IMR-90 (cell line): Measurements from ENCODE around the gene ABL1. TPM values are rescaled to one million over a fixed set of nuclear protein-coding genes. Genes with fewer than 3 reads are reported as not detected.
A peak's percentile ranks its signal among the peaks of the same experiment; 100 is the strongest.

Experiments used
- ATAC-seq: fragments of 200-7000 bp; cut with Tn5 transposase; 2 replicates; pipeline ENCODE4 v1.9.1; 2020; ENCODE audit warnings: low read depth, mild to moderate bottlenecking, moderate library complexity
- BruUV-seq: library from RNA; stranded (reverse); fragments of 400-500 nt; replicated peaks from 2 replicates; lab custom pipeline; 2021; lab: Mats Ljungman, UMichigan
- CTCF ChIA-PET: fragments of 300-600 bp; formaldehyde crosslinking; extraction: SDS; loops from one replicate; lab custom pipeline; 2021; ENCODE audit warnings: antibody characterized with exemption; lab: Yijun Ruan, JAX
- POLR2A ChIA-PET: fragments of 300-600 bp; sonication (Branson Sonifier 250); formaldehyde crosslinking; loops from one replicate; lab custom pipeline; 2022; ENCODE audit warnings: antibody characterized with exemption; ENCODE audit not compliant: unreplicated experiment; lab: Charles Lee
- DNase-seq: peaks from one replicate; pipeline ENCODE4 v3.0.0; 2013
- H2AFZ ChIP-seq: replicated peaks from 2 replicates; pipeline ENCODE3; 2013; ENCODE audit warnings: low read length, mild to moderate bottlenecking; ENCODE audit not compliant: poor library complexity
- H2AK5ac ChIP-seq: 2 replicates; pipeline ENCODE4 v1.6.1; 2013; ENCODE audit warnings: low read depth, low read length, inconsistent platforms
- H2AK9ac ChIP-seq: replicated peaks from 2 replicates; pipeline ENCODE3; 2013; ENCODE audit warnings: mild to moderate bottlenecking, low read depth, low read length, moderate library complexity; ENCODE audit not compliant: poor library complexity
- H2BK120ac ChIP-seq: 2 replicates; pipeline ENCODE4 v1.6.1; 2013; ENCODE audit warnings: low read depth, low read length, inconsistent platforms
- H2BK15ac ChIP-seq: 3 replicates; pipeline ENCODE4 v1.6.1; 2013; ENCODE audit warnings: low read depth, low read length, inconsistent platforms
- H2BK20ac ChIP-seq: 2 replicates; pipeline ENCODE4 v1.6.1; 2013; ENCODE audit warnings: low read depth, mild to moderate bottlenecking, inconsistent platforms, low read length, moderate library complexity
- H2BK5ac ChIP-seq: 2 replicates; pipeline ENCODE4 v1.6.1; 2013; ENCODE audit warnings: mild to moderate bottlenecking, low read depth, low read length, inconsistent platforms; ENCODE audit not compliant: poor library complexity, severe bottlenecking
- H3K14ac ChIP-seq: replicated peaks from 2 replicates; pipeline ENCODE4 v1.6.1; 2013; ENCODE audit warnings: low read depth, low read length, inconsistent platforms
- H3K18ac ChIP-seq: 2 replicates; pipeline ENCODE4 v1.6.1; 2013; ENCODE audit warnings: low read depth, low read length, control low read depth
- H3K23ac ChIP-seq: 2 replicates; pipeline ENCODE4 v1.6.1; 2013; ENCODE audit warnings: low read depth, low read length, inconsistent platforms
- H3K27ac ChIP-seq: 2 replicates; pipeline ENCODE4 v1.5.1; 2013; ENCODE audit warnings: mild to moderate bottlenecking, control low read depth, low read length; ENCODE audit not compliant: insufficient read depth
- H3K27me3 ChIP-seq: 2 replicates; pipeline ENCODE4 v1.6.1; 2013; ENCODE audit warnings: low read length; ENCODE audit not compliant: control insufficient read depth, insufficient read depth
- H3K36me3 ChIP-seq: 2 replicates; pipeline ENCODE4 v1.6.1; 2013; ENCODE audit warnings: low read length, mixed read lengths; ENCODE audit not compliant: control insufficient read depth, insufficient read depth
- H3K4ac ChIP-seq: 2 replicates; pipeline ENCODE4 v1.6.1; 2013; ENCODE audit warnings: low read depth, low read length, inconsistent platforms
- H3K4me1 ChIP-seq: 2 replicates; pipeline ENCODE4 v1.6.1; 2013; ENCODE audit warnings: low read length, mixed read lengths; ENCODE audit not compliant: control insufficient read depth, insufficient read depth
- H3K4me2 ChIP-seq: 2 replicates; pipeline ENCODE4 v1.6.1; 2013; ENCODE audit warnings: low read depth, mild to moderate bottlenecking, control low read depth, low read length, moderate library complexity
- H3K4me3 ChIP-seq: 2 replicates; pipeline ENCODE4 v1.5.1; 2013; ENCODE audit warnings: low read depth, mild to moderate bottlenecking, control low read depth, low read length, moderate library complexity; ENCODE audit not compliant: insufficient read depth
- H3K56ac ChIP-seq: 2 replicates; pipeline ENCODE4 v1.6.1; 2013; ENCODE audit warnings: low read length, inconsistent platforms; ENCODE audit not compliant: insufficient read depth; ENCODE audit errors: extremely low read depth
- H3K79me1 ChIP-seq, 2 experiments: 2 replicates each; pipeline ENCODE4 v1.6.1; 2013; ENCODE audit warnings: low read length in 2 of 2, inconsistent platforms in 1 of 2, low read depth in 1 of 2
- H3K9ac ChIP-seq: 2 replicates; pipeline ENCODE4 v1.6.1; 2013; ENCODE audit warnings: low read depth, low read length, control low read depth
- H3K9me1 ChIP-seq: 2 replicates; pipeline ENCODE4 v1.6.1; 2013; ENCODE audit warnings: low read length, inconsistent platforms; ENCODE audit not compliant: insufficient read depth
- H3K9me3 ChIP-seq: 2 replicates; pipeline ENCODE4 v1.6.1; 2013; ENCODE audit warnings: low read length; ENCODE audit not compliant: control insufficient read depth, insufficient read depth
- H4K20me1 ChIP-seq: 2 replicates; pipeline ENCODE4 v1.6.1; 2013; ENCODE audit warnings: low read length, inconsistent platforms; ENCODE audit not compliant: insufficient read depth
- H4K5ac ChIP-seq: 2 replicates; pipeline ENCODE4 v1.6.1; 2013; ENCODE audit warnings: mild to moderate bottlenecking, low read depth, low read length, control low read depth
- H4K8ac ChIP-seq, 2 experiments: 2 replicates each; pipeline ENCODE4 v1.6.1; 2013; ENCODE audit warnings: low read depth in 2 of 2, low read length in 2 of 2, control low read depth in 1 of 2, inconsistent platforms in 1 of 2
- H4K91ac ChIP-seq: 2 replicates; pipeline ENCODE4 v1.6.1; 2013; ENCODE audit warnings: low read depth, low read length, inconsistent platforms; ENCODE audit not compliant: insufficient read depth
- BHLHE40 ChIP-seq: fragments of 150-350 bp; IDR thresholded peaks from 2 replicates; pipeline ENCODE4 v1.6.1; 2016; ENCODE audit warnings: mild to moderate bottlenecking, low read depth, low read length
- CEBPB ChIP-seq: IDR thresholded peaks from 2 replicates; pipeline ENCODE4 v1.6.1; 2012; ENCODE audit warnings: low read depth, low read length, improper control_type of control experiment
- CTCF ChIP-seq: conservative IDR thresholded peaks from 2 replicates; pipeline ENCODE4 v1.5.1; 2012; ENCODE audit warnings: mild to moderate bottlenecking, low read depth, low read length, improper control_type of control experiment
- FOS ChIP-seq: fragments of 150-350 bp; IDR thresholded peaks from 2 replicates; pipeline ENCODE4 v1.6.1; 2016; ENCODE audit warnings: low read depth, low read length
- MAFK ChIP-seq: IDR thresholded peaks from 2 replicates; pipeline ENCODE4 v1.6.1; 2012; ENCODE audit warnings: low read depth, low read length, improper control_type of control experiment
- MXI1 ChIP-seq: IDR thresholded peaks from 2 replicates; pipeline ENCODE4 v1.6.1; 2012; ENCODE audit warnings: low read depth, mild to moderate bottlenecking, low read length, moderate library complexity, borderline replicate concordance
- NFE2L2 ChIP-seq: fragments of 150-350 bp; IDR thresholded peaks from 2 replicates; pipeline ENCODE4 v1.6.1; 2016; ENCODE audit warnings: low read depth, mild to moderate bottlenecking, low read length
- RAD21 ChIP-seq: IDR thresholded peaks from 2 replicates; pipeline ENCODE4 v1.6.1; 2012; ENCODE audit warnings: low read length, improper control_type of control experiment
- WGBS, 2 experiments: methylation state at CpG; one replicate each; pipeline versions ENCODE4 v1.1.5 to v1.1.7; 2013; ENCODE audit warnings: missing lambda C conversion rate in 2 of 2; ENCODE audit not compliant: insufficient read length in 1 of 2; ENCODE audit errors: extremely low coverage in 2 of 2; 5-methylcytosine and 5-hydroxymethylcytosine counted together
- dilution Hi-C: fragments of 300-500 bp; cut with HindIII; formaldehyde crosslinking; loops from one replicate; pipeline ENCODE4 v1.14.3; 2018; ENCODE audit warnings: low sequenced_read_pairs; ENCODE audit not compliant: unreplicated experiment
- in situ Hi-C: fragments of 300-500 bp; cut with MboI; formaldehyde crosslinking; loops from 3 replicates; pipeline ENCODE4 v1.14.3; 2019; ENCODE audit warnings: low sequenced_read_pairs, inconsistent platforms, mixed read lengths
- intact Hi-C: fragments of 100-400 bp; cut with micrococcal nuclease; formaldehyde crosslinking; loops from 2 replicates; pipeline ENCODE4 v1.10.0; 2022
- polyA plus RNA-seq, 3 experiments: library from polyadenylated mRNA; depleted of rRNA; stranded (reverse); fragments of >200 nt; gene quantifications; 2 replicates each; pipeline ENCODE4 v1.2.3, GENCODE V29; 2012; ENCODE audit warnings: low replicate concordance in 1 of 3
- total RNA-seq: library from RNA; depleted of rRNA; stranded (reverse); fragments of >200 nt; gene quantifications from 2 replicates; pipeline ENCODE4 v1.2.3, GENCODE V29; 2012

The ABL1 gene
- total and polyA plus RNA-seq, 2 of the 4 experiments (the other 2 are of a cell fraction) = 33.7 to 49.1 TPM

- CTCF ChIA-PET = interaction anchor here (0.6 to 1.7 kb wide), 5 partner anchors 39 to 448 kb away, joined by 3 to 5 read pairs (median 4); no protein-coding TSS in a partner anchor
- Histone ChIP-seq H2BK120ac (peak overlapping the region; percentile 90), H2AK9ac (peak overlapping the region; percentile 96), H4K91ac (peak overlapping the region; percentile 95), H3K14ac (peak overlapping the region; percentile 66), H2BK15ac (peak overlapping the region; percentile 59; the same call in 2 of the 3 replicates), H3K23ac (peak overlapping the region; percentile 78; the same call in 1 of the 2 replicates), H3K4me3 (peak overlapping the region; percentile 27; the same call in 1 of the 2 replicates), H2AK5ac (peak overlapping the region; percentile 82), H3K18ac (peak overlapping the region; percentile 67), H4K5ac (peak overlapping the region; percentile 11; the same call in 1 of the 2 replicates), H3K9me3 (no peaks in the 10 kb centered on the region), H3K27me3 (no peaks in the 10 kb centered on the region), H3K4me2 (peak overlapping the region; percentile 67), H3K56ac (peak overlapping the region; percentile 5; the same call in 1 of the 2 replicates), H2AFZ (peak overlapping the region; percentile 81), H3K9me1 (peaks cover 13% of the 10 kb centered on the region), H3K27ac (peak overlapping the region; percentile 88), H2BK5ac (peak overlapping the region; percentile 97), H4K20me1 (peaks cover 4% of the 10 kb centered on the region; the same call in 1 of the 2 replicates), H2BK20ac (peak overlapping the region; percentile 92), H4K8ac (peak overlapping the region; percentile 17 to 73; a peak in 3 of 4 replicates), H3K4me1 (peaks cover 44% of the 10 kb centered on the region), H3K79me1 (no peaks in the 10 kb centered on the region), H3K9ac (peak overlapping the region; percentile 27), H3K4ac (peak overlapping the region; percentile 85), H3K36me3 (no peaks in the 10 kb centered on the region)
- peak; percentile 28; the same call in 1 of the 2 replicates for TF ChIP-seq RAD21
- TF ChIP-seq FOS = 0 out of 2 replicates have a peak, but pooled peaks have one; percentile 25
- peak; percentile 32; the same call in 1 of the 2 replicates for TF ChIP-seq CTCF
- TF ChIP-seq BHLHE40 = 0 out of 2 replicates have a peak, but pooled peaks have one; percentile 3
- TF ChIP-seq NFE2L2 = no peak
- TF ChIP-seq MXI1 = no peak
- no peak for TF ChIP-seq CEBPB
- TF ChIP-seq MAFK = 0 out of 2 replicates have a peak, but pooled peaks have one; percentile 11
- in situ Hi-C loops (no loop called here), intact Hi-C loops (no loop called here), dilution Hi-C loops (no loop called here)
- DNase-seq (peak; percentile 75), ATAC-seq (peak; percentile 71)
- no TSS peak for BruUV-seq
- POLR2A ChIA-PET = no interaction called here
- WGBS, 2 experiments = 50% methylated on average over 10 of the region's 21 CpGs; no CpG with 5 or more reads in 1 of the 2 experiments
These were observed 97.4 kb downstream of the ABL1 start for GRCh38 chr9:130932255-130933079.
